Sigmoid colon (tissue), 4 donors: ENCODE measurements around the gene COBL.

ENCODE experiments used
- POLR2A ChIP-seq, 2 donors: fragments of 450-650 bp; IDR thresholded peaks; one replicate each; pipeline ENCODE4 v1.6.1; 2016; ENCODE audit warnings: antibody characterized with exemption in 2 of 2, mild to moderate bottlenecking in 2 of 2, moderate library complexity in 2 of 2
- POLR2AphosphoS5 ChIP-seq, 4 donors: sonication (generic); formaldehyde crosslinking; IDR thresholded peaks; one replicate each; pipeline ENCODE4 v1.6.1; 2017; ENCODE audit warnings: antibody characterized with exemption in 4 of 4
- TF ChIP-seq, protein P1 (sequence below), 4 experiments: fragments of 450-650 bp in 3 of 4; fragments of 200-600 bp in 1 of 4; IDR thresholded peaks; one replicate each; pipeline ENCODE4 v1.5.1; 2016 to 2019; ENCODE audit warnings: antibody characterized with exemption in 4 of 4, mild to moderate bottlenecking in 3 of 4, moderate library complexity in 2 of 4

- TF ChIP-seq, protein P1, sequence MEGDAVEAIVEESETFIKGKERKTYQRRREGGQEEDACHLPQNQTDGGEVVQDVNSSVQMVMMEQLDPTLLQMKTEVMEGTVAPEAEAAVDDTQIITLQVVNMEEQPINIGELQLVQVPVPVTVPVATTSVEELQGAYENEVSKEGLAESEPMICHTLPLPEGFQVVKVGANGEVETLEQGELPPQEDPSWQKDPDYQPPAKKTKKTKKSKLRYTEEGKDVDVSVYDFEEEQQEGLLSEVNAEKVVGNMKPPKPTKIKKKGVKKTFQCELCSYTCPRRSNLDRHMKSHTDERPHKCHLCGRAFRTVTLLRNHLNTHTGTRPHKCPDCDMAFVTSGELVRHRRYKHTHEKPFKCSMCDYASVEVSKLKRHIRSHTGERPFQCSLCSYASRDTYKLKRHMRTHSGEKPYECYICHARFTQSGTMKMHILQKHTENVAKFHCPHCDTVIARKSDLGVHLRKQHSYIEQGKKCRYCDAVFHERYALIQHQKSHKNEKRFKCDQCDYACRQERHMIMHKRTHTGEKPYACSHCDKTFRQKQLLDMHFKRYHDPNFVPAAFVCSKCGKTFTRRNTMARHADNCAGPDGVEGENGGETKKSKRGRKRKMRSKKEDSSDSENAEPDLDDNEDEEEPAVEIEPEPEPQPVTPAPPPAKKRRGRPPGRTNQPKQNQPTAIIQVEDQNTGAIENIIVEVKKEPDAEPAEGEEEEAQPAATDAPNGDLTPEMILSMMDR (IDR thresholded peaks at IDR 0.05) = no peak
- TF ChIP-seq POLR2A (IDR thresholded peaks at IDR 0.05) = no peak
- TF ChIP-seq POLR2AphosphoS5 (IDR thresholded peaks at IDR 0.05) = no peak
Observed at GRCh38 chr7:51158211-51158610, 158.4 kb downstream of the COBL start.
